ENCODE results near the gene PSD. TPM values are rescaled to one million over a fixed set of nuclear protein-coding genes. Genes with fewer than 3 reads are reported as not detected.

The PSD gene
- total RNA-seq, 2 experiments from 2014 or later = 2.2 to 10.2 TPM

DNA sequence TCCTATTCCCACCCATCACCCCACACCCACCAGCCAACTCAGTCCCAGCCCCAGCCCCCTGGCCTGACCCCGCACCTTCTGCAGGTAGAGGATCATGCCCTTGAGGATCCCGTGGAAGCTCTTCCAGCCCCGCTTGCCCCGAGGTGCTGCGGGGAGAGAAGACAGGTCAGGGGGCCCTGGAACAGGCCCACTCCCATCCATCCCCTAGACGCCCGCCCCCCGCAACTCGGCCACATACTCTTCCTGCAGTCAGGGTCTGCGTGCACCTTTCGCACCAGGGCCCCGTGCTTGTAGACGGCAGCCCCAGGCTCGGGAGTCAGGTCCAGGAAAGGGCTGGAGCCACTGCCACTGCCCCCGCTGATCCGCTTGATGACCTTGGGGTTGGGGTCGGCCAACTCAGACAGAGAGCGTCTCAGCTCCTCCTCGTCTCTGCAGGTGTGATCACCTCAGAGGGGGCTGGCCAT lies 13.4 kb downstream of the PSD start:
- no peak overlapping the region for H2AFZ ChIP-seq (ENCODE audit: low read length)
- DNase-seq (ENCODE audit: low spot score) = no peak
- peaks cover 20% of the 10 kb centered on the region for H3K36me3 ChIP-seq (ENCODE audit: insufficient read depth, low read length)
- TF ChIP-seq, protein P1, sequence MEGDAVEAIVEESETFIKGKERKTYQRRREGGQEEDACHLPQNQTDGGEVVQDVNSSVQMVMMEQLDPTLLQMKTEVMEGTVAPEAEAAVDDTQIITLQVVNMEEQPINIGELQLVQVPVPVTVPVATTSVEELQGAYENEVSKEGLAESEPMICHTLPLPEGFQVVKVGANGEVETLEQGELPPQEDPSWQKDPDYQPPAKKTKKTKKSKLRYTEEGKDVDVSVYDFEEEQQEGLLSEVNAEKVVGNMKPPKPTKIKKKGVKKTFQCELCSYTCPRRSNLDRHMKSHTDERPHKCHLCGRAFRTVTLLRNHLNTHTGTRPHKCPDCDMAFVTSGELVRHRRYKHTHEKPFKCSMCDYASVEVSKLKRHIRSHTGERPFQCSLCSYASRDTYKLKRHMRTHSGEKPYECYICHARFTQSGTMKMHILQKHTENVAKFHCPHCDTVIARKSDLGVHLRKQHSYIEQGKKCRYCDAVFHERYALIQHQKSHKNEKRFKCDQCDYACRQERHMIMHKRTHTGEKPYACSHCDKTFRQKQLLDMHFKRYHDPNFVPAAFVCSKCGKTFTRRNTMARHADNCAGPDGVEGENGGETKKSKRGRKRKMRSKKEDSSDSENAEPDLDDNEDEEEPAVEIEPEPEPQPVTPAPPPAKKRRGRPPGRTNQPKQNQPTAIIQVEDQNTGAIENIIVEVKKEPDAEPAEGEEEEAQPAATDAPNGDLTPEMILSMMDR (conservative IDR thresholded peaks at IDR 0.05; ENCODE audit: low read length) = no peak
- TF ChIP-seq EZH2phosphoT487 (IDR thresholded peaks at IDR 0.05; ENCODE audit: borderline replicate concordance, low read depth, low read length) = no peak
- H3K9me3 ChIP-seq (ENCODE audit: low read length) = no peaks in the 10 kb centered on the region
- ChIA-PET CTCF (ENCODE audit: unreplicated experiment) (no interaction called here), POLR2A (no interaction called here)
- no peak overlapping the region for H3K27ac ChIP-seq (ENCODE audit: low read depth, low read length, poor library complexity, severe bottlenecking)
- intact Hi-C loops (cut with micrococcal nuclease; ENCODE audit: unreplicated experiment) = no loop called here
- H3K9me2 ChIP-seq (ENCODE audit: insufficient read depth, low read length) = no peaks in the 10 kb centered on the region
- no TSS peak for BruUV-seq (replicated peaks)
- H4K20me1 ChIP-seq (ENCODE audit: insufficient read depth, low read length) = peaks cover 5% of the 10 kb centered on the region; the same call in 1 of the 2 replicates
- H3K4me3 ChIP-seq (ENCODE audit: low read depth, low read length, poor library complexity, severe bottlenecking) = no peak overlapping the region
- H3K4me1 ChIP-seq (ENCODE audit: insufficient read depth, low read length, poor library complexity, severe bottlenecking) = no peaks in the 10 kb centered on the region
- H3K4me2 ChIP-seq (ENCODE audit: low read length) = no peak overlapping the region
- no peaks in the 10 kb centered on the region for H3K79me2 ChIP-seq (ENCODE audit: insufficient read depth, low read depth, low read length)

DNA sequence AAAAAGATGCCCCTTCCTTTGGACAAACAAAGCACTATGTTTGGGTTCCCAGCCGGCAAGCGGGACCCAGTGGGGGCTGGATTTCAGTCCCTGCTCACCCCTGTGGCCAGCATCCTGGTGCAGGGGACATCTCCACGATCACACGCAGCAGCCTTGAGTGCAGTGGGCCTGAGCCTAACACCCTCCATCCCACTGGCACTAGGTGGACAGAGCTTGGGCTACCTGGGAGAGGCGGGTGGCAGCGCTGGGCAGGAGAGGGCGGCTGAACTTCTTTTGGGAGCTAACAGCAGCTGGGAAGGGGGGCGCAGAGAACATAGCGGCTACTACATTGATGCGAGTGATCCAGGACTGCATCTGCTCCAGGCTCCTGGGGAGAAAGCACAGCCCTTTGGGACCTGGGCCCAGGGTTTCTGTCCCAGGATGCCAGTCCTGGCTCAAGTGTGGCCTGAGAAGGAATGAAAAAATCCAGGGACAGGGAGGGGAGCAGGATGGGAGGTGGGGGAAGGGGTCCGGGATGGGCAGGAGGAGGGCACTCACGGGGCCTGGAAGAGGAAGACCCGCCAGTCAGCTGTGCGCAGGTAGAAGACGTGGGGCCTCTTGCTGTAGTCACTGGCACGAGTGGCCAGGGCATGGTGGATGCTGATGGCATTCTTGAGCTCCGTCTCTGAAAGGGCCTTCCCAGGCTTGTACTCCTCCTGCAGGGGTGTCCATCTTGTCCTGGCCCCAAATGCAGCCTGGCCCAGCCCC lies 14.1 kb downstream of the PSD start:
- H3K27ac ChIP-seq (ENCODE audit: low read depth, low read length, poor library complexity, severe bottlenecking) = no peak overlapping the region
- H3K36me3 ChIP-seq (ENCODE audit: insufficient read depth, low read length) = peaks cover 25% of the 10 kb centered on the region
- intact Hi-C loops (cut with micrococcal nuclease; ENCODE audit: unreplicated experiment) = loop anchor here (1.0 kb wide), 1 partner anchor 175 kb away; no protein-coding TSS in a partner anchor
- DNase-seq (ENCODE audit: low spot score) = no peak
- no TSS peak for BruUV-seq (replicated peaks)
- no peak overlapping the region for H3K4me3 ChIP-seq (ENCODE audit: low read depth, low read length, poor library complexity, severe bottlenecking)
- H3K9me2 ChIP-seq (ENCODE audit: insufficient read depth, low read length) = no peaks in the 10 kb centered on the region
- peaks cover 1% of the 10 kb centered on the region; the same call in 1 of the 2 replicates for H4K20me1 ChIP-seq (ENCODE audit: insufficient read depth, low read length)
- peaks cover 5% of the 10 kb centered on the region for H3K4me1 ChIP-seq (ENCODE audit: insufficient read depth, low read length, poor library complexity, severe bottlenecking)
- no peak for TF ChIP-seq EZH2phosphoT487 (IDR thresholded peaks at IDR 0.05; ENCODE audit: borderline replicate concordance, low read depth, low read length)
- TF ChIP-seq, protein P1 (conservative IDR thresholded peaks at IDR 0.05; ENCODE audit: low read length) = no peak
- no peak overlapping the region for H2AFZ ChIP-seq (ENCODE audit: low read length)
- ChIA-PET POLR2A (interaction anchor here (0.6 kb wide), 1 partner anchor 274 kb away, joined by 3 read pairs; no protein-coding TSS in a partner anchor), CTCF (ENCODE audit: unreplicated experiment) (interaction anchor here (0.6 kb wide), 1 partner anchor 68 kb away, joined by 4 read pairs; no protein-coding TSS in a partner anchor)
- no peak overlapping the region for H3K4me2 ChIP-seq (ENCODE audit: low read length)
- no peaks in the 10 kb centered on the region for H3K79me2 ChIP-seq (ENCODE audit: insufficient read depth, low read depth, low read length)
- H3K9me3 ChIP-seq (ENCODE audit: low read length) = no peaks in the 10 kb centered on the region

DNA sequence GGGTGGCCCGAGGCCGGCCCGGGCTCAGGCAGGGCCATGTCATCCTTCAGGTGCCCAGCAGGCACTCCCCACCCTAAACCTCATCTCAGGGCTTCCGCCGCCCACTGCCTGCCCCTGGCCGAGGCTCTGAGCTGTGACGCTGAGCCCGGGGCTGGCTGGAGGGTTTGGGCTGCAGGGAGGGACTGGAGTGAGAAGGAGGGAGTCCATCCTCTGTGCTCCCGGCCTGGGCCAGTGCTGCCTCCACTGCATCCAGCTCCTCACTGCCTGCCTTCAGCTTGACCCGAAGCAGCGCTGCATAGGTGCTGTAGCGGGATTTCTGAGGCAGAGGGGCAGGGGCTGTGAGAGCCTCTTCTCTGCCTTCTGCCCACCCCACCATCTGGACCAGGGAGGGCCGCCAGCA lies 15.5 kb downstream of the PSD start:
- Histone ChIP-seq H3K9me3 (ENCODE audit: low read length) (no peaks in the 10 kb centered on the region), H3K79me2 (ENCODE audit: insufficient read depth, low read depth, low read length) (no peaks in the 10 kb centered on the region), H3K36me3 (ENCODE audit: insufficient read depth, low read length) (peaks cover 33% of the 10 kb centered on the region), H3K27ac (ENCODE audit: low read depth, low read length, poor library complexity, severe bottlenecking) (no peak overlapping the region), H3K9me2 (ENCODE audit: insufficient read depth, low read length) (no peaks in the 10 kb centered on the region), H2AFZ (ENCODE audit: low read length) (no peak overlapping the region), H3K4me1 (ENCODE audit: insufficient read depth, low read length, poor library complexity, severe bottlenecking) (peaks cover 12% of the 10 kb centered on the region), H3K4me3 (ENCODE audit: low read depth, low read length, poor library complexity, severe bottlenecking) (no peak overlapping the region), H4K20me1 (ENCODE audit: insufficient read depth, low read length) (no peaks in the 10 kb centered on the region; the same call in 1 of the 2 replicates), H3K4me2 (ENCODE audit: low read length) (no peak overlapping the region)
- TF ChIP-seq, protein P1 (conservative IDR thresholded peaks at IDR 0.05; ENCODE audit: low read length) = no peak
- no peak for TF ChIP-seq EZH2phosphoT487 (IDR thresholded peaks at IDR 0.05; ENCODE audit: borderline replicate concordance, low read depth, low read length)
- intact Hi-C loops (cut with micrococcal nuclease; ENCODE audit: unreplicated experiment) = no loop called here
- ChIA-PET POLR2A (no interaction called here), CTCF (ENCODE audit: unreplicated experiment) (no interaction called here)
- DNase-seq (ENCODE audit: low spot score) = no peak
- BruUV-seq (replicated peaks) = no TSS peak

Data from OCI-LY7 (cell line).